Renal pelvis (tissue), 12 donors: ENCODE data around the gene IMMP2L. TPM values are rescaled to one million over a fixed set of nuclear protein-coding genes. Genes with fewer than 3 reads are reported as not detected.
"Not testable (repeated sequence)": the region's sequence is repeated elsewhere in the genome, so short reads cannot be mapped to it uniquely, and the experiment has no call there.

Experiments used
- DNase-seq: peaks from one replicate; pipeline ENCODE4 v3.0.0-alpha.2; 2013
- long read RNA-seq, 16 experiments: transcript quantifications; one replicate each; lab custom pipeline, GENCODE V29; 2026
- polyA plus RNA-seq, 3 donors: library from polyadenylated mRNA; unstranded; fragments of 120-200 nt; gene quantifications; one replicate each; pipeline ENCODE4 v1.2.1, GENCODE V29; 2013; ENCODE audit not compliant: insufficient read length in 3 of 3

IMMP2L gene
- polyA plus RNA-seq, result 10 to 100 TPM; 42.8 to 50.0 (median 43.2) TPM
- long read RNA-seq, donor 1, result 0 reads
- long read RNA-seq, donor 2, partial matches to known transcripts, result 31 of 31 reads
- long read RNA-seq, donor 2, other reads (novel, unspliced or antisense), result 0 of 31 reads
- long read RNA-seq, donor 3, result 0 reads
- long read RNA-seq, donor 4, partial matches to known transcripts, result 7 of 7 reads
- long read RNA-seq, donor 4, other reads (novel, unspliced or antisense), result 0 of 7 reads
- long read RNA-seq, donor 5, result 0 reads
- long read RNA-seq, donor 6, partial matches to known transcripts, result 33 of 33 reads
- long read RNA-seq, donor 6, other reads (novel, unspliced or antisense), result 0 of 33 reads
- long read RNA-seq, donor 7, partial matches to known transcripts, result 5 of 5 reads
- long read RNA-seq, donor 7, other reads (novel, unspliced or antisense), result 0 of 5 reads
- long read RNA-seq, donor 8, partial matches to known transcripts, result 5 of 5 reads
- long read RNA-seq, donor 8, other reads (novel, unspliced or antisense), result 0 of 5 reads
- long read RNA-seq, donor 9, partial matches to known transcripts, result 9 of 9 reads
- long read RNA-seq, donor 9, other reads (novel, unspliced or antisense), result 0 of 9 reads
- long read RNA-seq, donor 10, partial matches to known transcripts, result 5 of 6 reads
- long read RNA-seq, donor 10, other reads (novel, unspliced or antisense), result 0 of 6 reads
- long read RNA-seq, donor 11, result 0 reads
- long read RNA-seq, donor 12, partial matches to known transcripts, result 5 of 7 reads
- long read RNA-seq, donor 12, other reads (novel, unspliced or antisense), result 0 of 7 reads
- long read RNA-seq, donor 13, partial matches to known transcripts, result 6 of 6 reads
- long read RNA-seq, donor 13, other reads (novel, unspliced or antisense), result 0 of 6 reads
- long read RNA-seq, donor 14, partial matches to known transcripts, result 7 of 7 reads
- long read RNA-seq, donor 14, other reads (novel, unspliced or antisense), result 0 of 7 reads
- long read RNA-seq, donor 15, result 0 reads
- long read RNA-seq, donor 16, partial matches to known transcripts, result 36 of 36 reads
- long read RNA-seq, donor 16, other reads (novel, unspliced or antisense), result 0 of 36 reads

DNA sequence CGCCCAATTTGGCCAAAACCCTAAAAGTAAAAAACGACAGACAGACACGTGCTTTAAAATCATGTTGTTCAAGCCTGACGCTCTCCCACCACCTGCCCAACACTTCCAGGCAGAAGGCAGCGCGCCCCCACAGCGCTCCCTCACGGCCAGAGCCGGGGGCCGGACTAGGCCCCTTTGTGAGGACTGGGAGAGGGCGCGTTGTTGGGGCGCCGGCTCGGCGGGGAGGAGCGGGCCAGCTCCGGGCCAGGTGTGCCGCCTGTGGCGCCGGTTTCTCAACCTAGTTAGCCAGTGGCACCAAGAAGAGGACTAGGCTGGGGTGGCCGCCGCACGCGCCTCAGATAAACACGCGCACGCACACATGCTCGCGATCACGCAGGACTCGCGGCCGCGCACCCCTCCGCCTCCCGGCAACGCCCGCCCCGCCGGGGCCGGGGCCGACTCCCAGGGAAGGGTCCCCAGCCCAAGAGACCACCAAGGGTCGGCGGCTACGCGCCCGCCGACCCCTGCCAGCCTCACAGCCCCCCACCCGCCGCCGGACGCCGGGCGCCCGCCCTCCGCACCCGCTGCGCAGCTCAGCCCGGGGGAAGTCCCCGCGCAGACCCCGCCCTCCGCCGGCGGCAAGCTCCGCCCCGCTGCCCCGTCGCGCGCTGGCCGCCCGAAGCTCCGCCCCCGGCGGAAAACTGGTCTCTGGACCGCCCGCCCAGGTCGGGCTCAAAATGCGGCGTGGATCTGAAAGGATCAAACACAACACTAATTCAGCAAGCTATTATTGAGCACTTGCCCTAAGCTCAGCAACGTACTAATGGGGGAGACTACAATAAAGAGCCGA lies at the start of gene IMMP2L:
Gene IMMP2L (minus strand): TSS at position 589 of the 829 bp plus-strand sequence.
- peak; percentile 88 for DNase-seq

DNA sequence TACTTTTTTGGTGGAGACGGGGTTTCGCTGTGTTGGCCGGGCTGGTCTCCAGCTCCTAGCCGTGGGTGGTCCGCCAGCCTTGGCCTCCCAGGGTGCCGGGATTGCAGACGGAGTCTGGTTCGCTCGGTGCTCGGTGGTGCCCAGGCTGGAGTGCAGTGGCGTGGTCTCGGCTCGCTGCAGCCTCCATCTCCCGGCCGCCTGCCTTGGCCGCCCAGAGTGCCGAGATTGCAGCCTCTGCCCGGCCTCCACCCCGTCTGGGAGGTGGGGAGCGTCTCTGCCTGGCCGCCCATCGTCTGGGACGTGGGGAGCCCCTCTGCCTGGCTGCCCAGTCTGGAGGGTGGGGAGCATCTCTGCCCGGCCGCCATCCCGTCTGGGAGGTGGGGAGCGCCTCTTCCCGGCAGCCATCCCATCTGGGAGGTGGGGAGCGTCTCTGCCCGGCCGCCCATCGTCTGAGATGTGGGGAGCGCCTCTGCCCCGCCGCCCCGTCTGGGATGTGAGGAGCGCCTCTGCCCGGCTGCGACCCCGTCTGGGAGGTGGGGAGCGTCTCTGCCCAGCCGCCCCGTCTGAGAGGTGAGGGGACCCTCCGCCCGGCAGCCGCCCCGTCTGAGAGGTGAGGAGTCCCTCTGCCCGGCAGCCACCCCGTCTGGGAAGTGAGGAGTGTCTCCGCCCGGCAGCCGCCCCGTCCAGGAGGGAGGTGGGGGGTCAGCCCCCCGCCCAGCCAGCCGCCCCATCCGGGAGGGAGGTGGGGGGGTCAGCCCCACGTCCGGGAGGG lies 47.4 kb upstream of the IMMP2L start:
- DNase-seq, result not testable (repeated sequence)

DNA sequence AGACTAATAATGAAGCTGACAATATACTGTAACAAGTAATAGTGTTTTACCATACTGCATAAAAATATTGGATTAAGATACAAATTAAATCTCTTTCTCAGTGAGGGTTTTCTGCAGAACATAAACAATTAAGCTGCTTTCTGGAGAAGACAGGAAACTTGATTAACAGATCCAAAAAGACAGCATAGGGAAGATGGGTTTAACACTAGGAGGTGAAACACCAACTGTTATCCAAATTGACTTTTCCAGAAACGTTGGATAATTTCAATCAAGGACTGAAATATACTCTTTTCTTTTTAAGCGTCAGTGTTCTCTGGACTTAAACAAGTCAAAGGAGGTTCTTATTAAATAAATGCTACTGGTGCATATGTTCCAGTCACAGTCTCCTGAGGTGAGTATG lies 45.3 kb upstream of the IMMP2L start:
- no peak for DNase-seq

DNA sequence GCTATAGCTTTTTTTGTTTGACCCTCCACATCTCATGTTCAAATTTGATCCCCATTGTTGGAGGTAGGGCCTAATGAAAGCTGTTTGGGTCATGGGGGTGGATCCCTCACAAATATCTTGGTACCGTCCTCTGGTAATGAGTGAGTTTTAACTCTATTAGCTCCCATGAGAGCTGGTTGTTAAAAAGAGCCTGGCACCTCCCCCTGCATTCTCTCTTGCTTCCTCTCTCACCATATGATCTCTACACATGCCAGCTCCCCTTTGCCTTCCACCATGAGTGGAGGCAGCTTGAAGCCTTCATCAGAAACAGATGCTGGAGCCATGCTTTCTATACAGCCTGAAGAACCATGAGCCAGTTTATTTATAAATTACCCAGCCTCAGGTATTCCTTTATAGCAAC lies 43.0 kb upstream of the IMMP2L start:
- DNase-seq, result no peak

DNA sequence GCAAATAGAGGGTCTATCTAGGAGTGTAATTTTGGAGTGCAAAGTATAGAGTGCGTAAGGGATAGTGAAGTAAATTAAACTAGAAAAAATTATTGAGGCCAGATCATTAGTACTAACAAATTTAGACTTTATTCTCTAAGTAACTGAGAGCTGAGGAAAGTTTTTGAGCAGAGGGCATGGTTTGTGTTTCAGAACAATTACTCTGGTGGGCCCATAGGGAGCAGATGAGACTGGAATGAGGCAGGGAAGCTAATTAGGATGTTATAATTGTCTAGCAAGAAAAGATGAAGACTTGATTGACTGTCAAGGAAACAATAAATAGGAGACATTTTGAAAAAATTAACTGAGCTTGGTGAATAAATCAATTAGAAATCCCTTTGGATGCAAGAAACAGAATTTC lies 37.8 kb upstream of the IMMP2L start:
- DNase-seq, result no peak

DNA sequence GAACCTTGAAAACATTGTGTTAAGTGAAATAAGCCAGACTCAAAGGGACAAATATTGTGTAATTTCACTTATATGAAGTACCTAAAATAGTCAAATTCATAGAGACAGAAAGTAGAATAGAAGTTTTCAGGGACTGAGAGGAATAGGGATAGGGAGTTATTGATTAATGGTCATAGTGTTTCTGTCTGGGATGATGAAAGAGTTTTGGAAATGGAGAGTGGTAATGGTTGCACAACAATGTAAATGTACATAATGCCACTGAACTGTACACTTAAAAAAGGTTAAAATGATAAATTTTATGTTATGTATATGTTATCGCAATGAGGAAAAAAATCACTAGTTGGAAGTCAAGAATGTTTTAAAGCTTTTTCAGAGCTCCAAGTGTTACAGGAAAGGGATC lies 33.5 kb upstream of the IMMP2L start:
- DNase-seq, result no peak

DNA sequence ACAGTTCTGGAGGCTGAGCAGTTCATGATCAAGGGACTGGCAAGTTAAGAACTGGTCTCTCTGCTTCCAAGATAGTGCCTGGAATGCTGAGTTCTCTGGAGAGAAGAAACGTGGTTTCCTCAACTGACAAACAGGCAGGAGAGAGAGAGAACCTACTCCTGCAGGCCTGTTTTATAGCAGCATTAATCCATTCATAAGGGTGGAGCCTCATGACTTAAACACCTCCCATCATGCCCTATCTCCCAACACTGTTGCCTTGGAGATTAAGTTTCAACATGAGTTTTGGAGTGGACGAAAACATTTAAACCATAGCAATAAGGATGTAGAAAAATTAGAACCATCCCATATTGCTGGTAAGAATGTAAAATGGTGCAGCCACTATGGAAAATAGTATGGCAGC lies 32.3 kb upstream of the IMMP2L start:
- DNase-seq, result no peak

DNA sequence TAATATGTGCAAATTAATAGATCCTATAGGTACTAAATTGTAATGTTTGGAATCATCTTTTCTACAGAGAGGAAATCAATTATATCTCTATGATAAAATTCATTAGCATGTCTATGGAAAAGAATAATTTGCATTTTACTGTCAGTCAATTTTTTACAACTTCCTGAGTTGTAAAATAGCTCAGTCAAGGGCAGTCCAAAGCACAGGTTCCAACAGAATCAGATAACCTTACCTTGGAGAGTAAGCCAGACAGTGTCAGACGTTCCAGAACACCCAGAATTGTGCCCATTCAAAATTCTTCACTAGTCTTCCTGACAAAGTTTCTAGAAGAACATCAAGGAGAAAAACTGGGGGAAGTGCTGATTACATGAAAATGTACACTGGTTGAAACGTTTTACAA lies 31.1 kb upstream of the IMMP2L start:
- no peak for DNase-seq

DNA sequence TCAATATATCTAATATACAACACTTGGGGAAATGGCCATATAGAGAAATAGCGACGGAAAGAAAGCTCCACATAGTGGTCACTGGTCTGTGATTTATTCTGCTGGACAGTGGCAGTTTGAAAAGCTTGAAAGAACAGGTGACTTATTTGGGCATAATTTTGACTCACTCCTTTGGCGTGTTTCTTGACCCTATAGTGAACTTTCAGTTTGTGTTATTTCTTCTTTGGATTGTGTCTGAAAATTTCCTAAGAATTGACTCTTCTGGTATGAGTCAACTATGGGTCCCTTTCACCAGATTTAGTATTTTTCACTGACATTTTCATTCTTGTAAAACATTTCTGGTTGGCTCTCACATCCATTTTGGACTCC lies 25.8 kb upstream of the IMMP2L start:
- no peak for DNase-seq

DNA sequence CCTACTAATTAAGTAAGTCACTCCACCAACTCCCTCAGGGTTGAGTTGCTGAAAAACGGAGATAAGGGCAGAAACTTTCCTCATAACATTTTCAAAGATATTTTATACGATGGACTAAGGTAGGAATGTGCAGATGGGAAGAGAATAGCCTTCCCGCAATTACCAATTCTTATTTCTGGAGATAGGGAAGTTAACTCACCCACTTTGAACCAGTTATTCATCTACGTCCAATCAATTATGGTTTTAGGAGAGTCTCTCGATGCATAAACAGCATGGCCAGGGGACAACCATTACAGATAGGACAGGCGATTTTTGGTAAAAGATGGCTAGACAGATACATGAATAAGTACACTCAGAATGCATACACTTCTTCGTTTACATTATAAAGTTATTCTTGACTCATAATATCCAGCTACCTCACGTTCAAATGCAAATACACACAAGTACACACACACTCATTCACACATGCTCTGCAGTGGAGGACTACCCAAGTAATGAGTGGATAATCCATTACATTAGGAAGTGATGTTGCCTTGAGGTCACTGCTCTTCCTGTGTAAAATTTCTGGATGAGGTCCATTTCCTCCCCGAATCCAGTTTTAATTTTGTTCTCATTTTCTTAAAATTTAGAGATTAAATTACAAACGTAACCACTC lies 25.2 kb upstream of the IMMP2L start:
- no peak for DNase-seq

DNA sequence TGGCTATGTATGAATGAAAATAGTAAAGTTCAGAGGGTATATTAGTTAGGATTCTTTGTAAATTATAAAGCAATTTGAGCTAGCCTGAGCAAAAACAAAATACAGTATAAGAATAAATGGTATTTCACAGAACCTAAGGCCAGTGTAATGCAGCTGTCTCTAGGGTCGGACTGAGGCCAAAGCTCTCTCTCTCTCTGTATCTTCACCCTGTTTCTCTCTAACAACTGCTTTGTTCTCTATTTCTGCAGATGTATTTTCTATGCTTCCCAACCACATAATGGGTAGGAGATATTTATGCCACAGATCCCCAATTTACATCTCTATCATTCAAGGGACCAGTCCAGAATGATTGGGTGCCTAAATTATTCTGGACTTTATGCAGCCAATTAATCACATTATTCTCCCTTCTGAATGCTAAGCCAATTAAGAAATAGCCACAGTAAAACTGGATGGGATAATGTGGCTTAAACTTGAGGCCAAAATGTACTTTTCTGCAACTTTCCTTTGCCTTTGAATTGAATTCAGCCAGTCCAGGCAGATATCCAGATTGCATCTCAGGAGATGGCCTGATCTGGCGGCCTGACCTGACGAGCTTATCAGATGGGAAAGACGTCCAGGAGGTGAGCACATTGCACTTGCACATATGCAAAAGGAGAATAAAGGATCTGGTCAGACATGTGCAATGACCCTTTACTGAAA lies 24.6 kb upstream of the IMMP2L start:
- DNase-seq, result no peak

DNA sequence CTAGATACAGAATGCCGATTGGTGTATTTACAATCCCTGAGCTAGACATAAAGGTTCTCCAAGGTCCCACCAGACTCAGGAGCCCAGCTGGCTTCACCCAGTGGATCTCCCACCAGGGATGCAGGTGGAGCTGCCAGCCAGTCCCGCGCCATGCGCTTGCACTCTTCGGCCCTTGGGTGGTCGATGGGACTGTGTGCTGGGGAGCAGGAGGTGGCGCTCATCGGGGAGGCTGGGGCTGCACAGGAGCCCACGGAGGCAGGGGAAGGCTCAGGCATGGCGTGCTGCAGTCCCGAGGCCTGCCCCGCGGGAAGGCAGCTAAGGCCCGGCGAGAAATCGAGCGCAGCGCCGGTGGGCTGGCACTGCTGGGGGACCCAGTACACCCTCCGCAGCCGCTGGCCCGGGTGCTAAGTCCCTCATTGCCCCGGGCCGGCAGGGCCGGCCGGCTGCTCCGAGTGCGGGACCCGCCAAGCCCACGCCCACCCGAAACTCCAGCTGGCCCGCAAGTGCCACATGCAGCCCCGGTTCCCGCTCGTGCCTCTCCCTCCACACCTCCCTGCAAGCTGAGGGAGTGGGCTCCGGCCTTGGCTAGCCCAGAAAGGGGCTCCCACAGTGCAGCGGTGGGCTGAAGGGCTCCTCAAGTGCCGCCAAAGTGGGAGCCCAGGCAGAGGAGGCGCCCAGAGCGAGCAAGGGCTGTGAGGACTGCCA lies 19.6 kb upstream of the IMMP2L start:
- DNase-seq, result not testable (repeated sequence)

DNA sequence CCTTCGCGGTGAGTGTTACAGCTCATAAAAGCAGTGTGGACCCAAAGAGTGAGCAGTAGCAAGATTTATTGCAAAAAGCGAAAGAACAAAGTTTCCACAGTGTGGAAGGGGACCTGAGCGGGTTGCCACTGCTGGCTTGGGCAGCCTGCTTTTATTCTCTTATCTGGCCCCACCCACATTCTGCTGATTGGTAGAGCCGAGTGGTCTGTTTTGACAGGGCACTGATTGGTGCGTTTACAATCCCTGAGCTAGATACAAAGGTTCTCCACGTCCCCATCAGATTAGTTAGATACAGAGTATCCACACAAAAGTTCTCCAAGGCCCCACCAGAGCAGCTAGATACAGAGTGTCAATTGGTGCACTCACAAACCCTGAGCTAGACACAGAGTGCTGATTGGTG lies 18.9 kb upstream of the IMMP2L start:
- DNase-seq, result not testable (repeated sequence)

DNA sequence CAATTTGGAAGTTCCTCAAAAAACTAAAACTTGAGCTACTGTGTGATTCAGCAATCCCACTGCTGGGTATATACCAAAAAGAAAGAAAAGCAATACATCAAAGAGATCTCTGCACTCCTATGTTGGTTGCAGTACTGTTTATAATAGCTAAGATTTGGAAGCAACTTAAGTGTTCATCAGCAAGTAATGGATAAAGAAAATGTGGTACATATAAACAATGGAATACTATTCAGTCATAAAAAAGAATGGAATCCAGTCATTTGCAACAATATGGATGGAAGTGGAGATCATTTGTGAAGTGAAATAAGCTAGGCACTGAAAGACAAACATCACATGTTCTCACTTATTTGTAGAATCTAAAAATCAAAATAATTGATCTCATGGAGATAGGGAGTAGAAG lies 16.5 kb upstream of the IMMP2L start:
- DNase-seq, result no peak

DNA sequence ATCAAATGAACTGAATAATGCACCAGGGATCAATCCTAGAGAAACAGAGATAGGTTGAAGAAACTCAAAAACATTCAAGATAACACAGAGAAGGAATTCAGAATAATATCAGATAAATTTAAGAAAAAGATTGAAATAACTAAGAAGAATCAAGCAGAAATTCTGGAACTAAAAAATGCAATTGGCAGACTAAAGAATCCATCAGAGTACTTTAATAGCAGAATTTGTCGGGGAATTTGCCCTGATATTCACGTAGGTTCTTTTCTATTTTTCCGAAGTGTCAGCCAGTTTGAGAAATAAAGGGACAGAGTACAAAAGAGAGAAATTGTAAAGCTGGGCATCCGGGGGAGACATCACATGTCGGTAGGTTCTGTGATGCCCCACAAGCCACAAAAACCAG lies 9.4 kb upstream of the IMMP2L start:
- no peak for DNase-seq

DNA sequence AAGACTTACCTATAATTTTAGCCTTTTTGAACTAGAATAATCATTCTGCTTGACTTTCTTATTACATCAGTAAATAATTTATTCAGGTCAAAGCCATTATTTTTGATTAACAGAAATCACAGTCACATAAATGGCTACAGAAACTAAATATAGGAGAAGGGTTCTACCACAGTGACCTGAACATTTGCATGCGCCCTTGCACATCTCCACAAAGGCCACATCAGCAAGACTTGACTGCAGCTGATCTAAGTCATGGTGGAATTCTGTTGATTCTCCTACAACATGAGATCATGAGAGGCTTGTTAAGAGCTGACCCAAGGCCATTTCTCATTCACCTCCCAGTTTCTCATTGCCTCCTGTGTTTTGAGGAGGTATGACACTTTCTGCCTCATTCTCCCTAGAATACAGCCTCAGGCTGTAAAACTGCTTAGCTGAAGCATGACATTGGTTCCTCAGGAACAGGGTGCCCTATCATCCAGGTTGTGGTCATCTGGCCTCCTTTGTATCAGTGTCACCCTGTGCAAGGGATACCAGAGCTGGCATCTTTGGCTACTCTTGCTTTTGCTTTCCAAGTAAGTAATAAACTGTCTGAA lies 6.7 kb upstream of the IMMP2L start:
- no peak for DNase-seq

DNA sequence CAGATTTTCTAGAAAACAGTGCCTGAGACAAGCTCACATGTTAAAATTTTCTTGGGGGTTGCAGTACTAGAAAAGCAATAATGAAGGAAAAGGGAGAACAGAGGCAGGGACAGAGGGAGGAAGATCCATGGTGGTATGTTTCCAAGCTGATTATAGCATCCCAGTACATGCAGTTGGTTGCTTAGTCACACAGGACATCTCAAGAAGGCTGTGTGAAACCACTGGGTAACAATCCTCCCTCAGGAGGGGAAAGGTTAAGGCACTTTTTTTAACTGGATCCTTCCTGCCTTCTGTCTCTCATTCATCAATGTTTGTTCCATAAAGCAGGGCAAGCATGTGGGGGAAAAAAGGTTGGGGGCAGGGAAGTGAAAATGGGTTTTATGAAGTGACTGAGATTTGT lies 6.1 kb upstream of the IMMP2L start:
- no peak for DNase-seq

DNA sequence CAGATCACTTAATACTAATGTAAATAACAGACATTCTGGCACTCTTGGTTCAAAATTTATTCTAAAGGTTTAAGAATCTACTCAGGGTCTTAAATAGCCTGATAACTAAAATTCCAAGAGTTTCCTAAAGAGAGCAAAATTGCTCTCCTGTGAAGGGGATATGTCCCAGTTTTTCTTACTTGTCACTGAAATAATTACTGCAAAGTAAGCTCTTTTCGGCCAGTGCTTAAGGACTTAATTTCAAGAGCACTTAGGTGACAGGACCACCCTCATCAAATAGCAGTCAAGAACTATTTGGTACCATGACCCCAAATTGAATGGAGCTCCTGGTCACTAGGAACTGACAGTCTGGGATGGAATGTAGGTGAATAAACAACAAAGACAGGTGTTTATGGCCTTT lies 1.8 kb upstream of the IMMP2L start:
- DNase-seq, result no peak

DNA sequence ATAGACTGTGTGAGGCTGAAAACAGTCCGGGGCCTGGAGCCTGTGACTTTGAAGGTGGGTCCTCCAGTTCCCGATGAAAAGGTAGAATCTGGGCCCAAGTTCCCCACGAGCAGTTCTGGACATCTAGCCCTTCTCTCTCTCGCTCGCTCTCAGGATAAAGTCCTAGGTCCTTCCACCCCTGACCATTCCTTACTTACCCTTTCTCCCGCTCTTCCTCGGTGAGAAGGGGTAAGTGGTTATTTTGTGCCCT lies 713 bp downstream of the IMMP2L start:
- DNase-seq, result no peak
